Measurements from ENCODE around the gene ZNF512B. TPM values are rescaled to one million over a fixed set of nuclear protein-coding genes. Genes with fewer than 3 reads are reported as not detected.

Gene ZNF512B
- polyA plus RNA-seq, 2 of the 4 experiments (the other 2 are of a cell fraction): 2.1 to 16.8 TPM

- FAIRE-seq (no peak), DNase-seq (ENCODE audit: low read depth in 1 of 2, low spot score in 1 of 2) (no peak), ATAC-seq (no peak)
- Histone ChIP-seq H3K27ac (no peak overlapping the region), H3K4me3 (no peak overlapping the region), H3K4me1 (no peaks in the 10 kb centered on the region), H3K4me2 (no peak overlapping the region), H3K9me3 (no peaks in the 10 kb centered on the region)
- CTCF ChIA-PET: interaction anchor here (0.6 to 0.8 kb wide), 4 partner anchors 10 to 197 kb away, joined by 3 read pairs; no protein-coding TSS in a partner anchor
- WGBS (ENCODE audit: missing lambda C conversion rate): 84% methylated on average over 8 of the region's 8 CpGs
- POLR2A ChIA-PET: no interaction called here
- TF ChIP-seq PHF8 (IDR thresholded peaks at IDR 0.05; ENCODE audit: borderline replicate concordance, low read depth) (no peak), NFE2L2 (conservative IDR thresholded peaks at IDR 0.05; ENCODE audit: low read length) (no peak), NR3C1 (IDR thresholded peaks at IDR 0.05) (no peak), MAX (IDR thresholded peaks at IDR 0.05) (no peak), E2F6 (IDR thresholded peaks at IDR 0.05; ENCODE audit: borderline replicate concordance, low read depth) (no peak), HES2 (IDR thresholded peaks at IDR 0.05) (no peak), JUN (IDR thresholded peaks at IDR 0.05) (no peak), CEBPB (IDR thresholded peaks at IDR 0.05) (no peak), FOXS1 (CRISPR knock-in tag; IDR thresholded peaks at IDR 0.05) (no peak), RFX5 (IDR thresholded peaks at IDR 0.05) (no peak), FOSL2 (IDR thresholded peaks at IDR 0.05) (no peak), FOSL2 (CRISPR knock-in tag; IDR thresholded peaks at IDR 0.05) (no peak), POLR2A (IDR thresholded peaks at IDR 0.05; ENCODE audit: low read length) (no peak)
These were observed 46.1 kb downstream of the ZNF512B start for GRCh38 chr20:63923651-63924050.

- FAIRE-seq: no peak
- ATAC-seq: no peak
- Histone ChIP-seq H3K27ac (no peak overlapping the region), H3K4me3 (no peak overlapping the region), H3K4me1 (no peaks in the 10 kb centered on the region), H3K4me2 (no peak overlapping the region), H3K9me3 (no peaks in the 10 kb centered on the region)
- no peak for DNase-seq (ENCODE audit: low read depth in 1 of 2, low spot score in 1 of 2)
- TF ChIP-seq BCL3 (IDR thresholded peaks at IDR 0.05) (no peak), ESRRA (IDR thresholded peaks at IDR 0.05; ENCODE audit: borderline replicate concordance, low read length) (no peak), ZNF302 (CRISPR knock-in tag; IDR thresholded peaks at IDR 0.05) (no peak), ZC3H11A (IDR thresholded peaks at IDR 0.05) (no peak), FOSB (CRISPR knock-in tag; IDR thresholded peaks at IDR 0.05) (no peak), JUNB (IDR thresholded peaks at IDR 0.05) (no peak), E2F6 (IDR thresholded peaks at IDR 0.05; ENCODE audit: borderline replicate concordance, low read depth) (no peak), NR3C1 (IDR thresholded peaks at IDR 0.05) (no peak), EHF (CRISPR knock-in tag; IDR thresholded peaks at IDR 0.05) (no peak), PBX3 (IDR thresholded peaks at IDR 0.05) (no peak), ZFP36 (IDR thresholded peaks at IDR 0.05; ENCODE audit: borderline replicate concordance, partially characterized antibody) (no peak), ZSCAN20 (CRISPR knock-in tag; IDR thresholded peaks at IDR 0.05) (no peak), PHF8 (IDR thresholded peaks at IDR 0.05; ENCODE audit: borderline replicate concordance, low read depth) (no peak), REST (IDR thresholded peaks at IDR 0.05) (no peak), POLR2AphosphoS2 (conservative IDR thresholded peaks at IDR 0.05; ENCODE audit: low read length) (no peak)
- ChIA-PET POLR2A (no interaction called here), CTCF (no interaction called here)
- 95% methylated on average over 23 of the region's 23 CpGs for WGBS (ENCODE audit: missing lambda C conversion rate)
These were observed 49.5 kb downstream of the ZNF512B start for GRCh38 chr20:63920226-63920625.

Measured in A549 (cell line).